ENCODE data around the gene USF1. TPM values are rescaled to one million over a fixed set of nuclear protein-coding genes. Genes with fewer than 3 reads are reported as not detected.
"Not testable (repeated sequence)": the region's sequence is repeated elsewhere in the genome, so short reads cannot be mapped to it uniquely, and the experiment has no call there.

The USF1 gene
- total RNA-seq, 1 donor from 2014 or later, result 57.2 TPM

DNA sequence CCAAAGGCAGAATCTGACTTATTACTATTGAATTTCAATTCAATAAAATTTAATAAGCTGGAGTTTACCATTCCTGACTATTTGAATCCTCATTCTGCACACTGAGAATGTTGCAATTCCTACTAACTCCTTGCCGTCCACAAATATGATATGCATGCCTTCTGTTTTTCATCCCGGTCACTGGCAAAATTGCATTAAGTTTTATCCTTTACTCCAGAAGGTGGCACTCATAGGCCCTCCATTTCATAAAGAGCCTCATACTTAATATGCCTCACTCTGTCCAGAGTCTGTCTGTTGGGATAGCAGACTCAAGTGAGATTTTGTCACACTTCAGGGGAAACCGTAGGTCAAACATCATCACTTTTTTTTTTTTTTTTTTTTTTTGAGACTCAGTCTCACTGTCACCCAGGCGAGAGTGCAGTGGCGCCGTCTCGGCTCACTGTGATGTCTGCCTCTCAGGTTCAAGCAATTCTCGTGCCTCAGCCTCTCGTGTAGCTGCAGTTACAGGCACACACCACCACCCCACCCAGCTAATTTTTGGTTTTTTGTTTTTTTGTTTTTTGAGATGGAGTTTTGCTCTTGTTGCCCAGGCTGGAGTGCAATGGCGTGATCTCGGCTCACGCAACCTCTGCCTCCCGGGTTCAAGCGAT, 52.1 kb downstream of the USF1 start:
- no peak overlapping the region for H3K27ac Mint-ChIP-seq (ENCODE audit: unreplicated experiment)
- TF ChIP-seq, protein P1, sequence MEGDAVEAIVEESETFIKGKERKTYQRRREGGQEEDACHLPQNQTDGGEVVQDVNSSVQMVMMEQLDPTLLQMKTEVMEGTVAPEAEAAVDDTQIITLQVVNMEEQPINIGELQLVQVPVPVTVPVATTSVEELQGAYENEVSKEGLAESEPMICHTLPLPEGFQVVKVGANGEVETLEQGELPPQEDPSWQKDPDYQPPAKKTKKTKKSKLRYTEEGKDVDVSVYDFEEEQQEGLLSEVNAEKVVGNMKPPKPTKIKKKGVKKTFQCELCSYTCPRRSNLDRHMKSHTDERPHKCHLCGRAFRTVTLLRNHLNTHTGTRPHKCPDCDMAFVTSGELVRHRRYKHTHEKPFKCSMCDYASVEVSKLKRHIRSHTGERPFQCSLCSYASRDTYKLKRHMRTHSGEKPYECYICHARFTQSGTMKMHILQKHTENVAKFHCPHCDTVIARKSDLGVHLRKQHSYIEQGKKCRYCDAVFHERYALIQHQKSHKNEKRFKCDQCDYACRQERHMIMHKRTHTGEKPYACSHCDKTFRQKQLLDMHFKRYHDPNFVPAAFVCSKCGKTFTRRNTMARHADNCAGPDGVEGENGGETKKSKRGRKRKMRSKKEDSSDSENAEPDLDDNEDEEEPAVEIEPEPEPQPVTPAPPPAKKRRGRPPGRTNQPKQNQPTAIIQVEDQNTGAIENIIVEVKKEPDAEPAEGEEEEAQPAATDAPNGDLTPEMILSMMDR (IDR thresholded peaks at IDR 0.05), result peak; percentile 59
- no peak overlapping the region for H3K4me3 Mint-ChIP-seq (ENCODE audit: unreplicated experiment)
- peaks cover 2% of the 10 kb centered on the region for H3K4me1 Mint-ChIP-seq (ENCODE audit: unreplicated experiment)
- H3K36me3 Mint-ChIP-seq (ENCODE audit: unreplicated experiment), result no peaks in the 10 kb centered on the region
- DNase-seq (ENCODE audit: extremely low spot score, unreplicated experiment), result no peak
- H3K9me3 Mint-ChIP-seq (ENCODE audit: unreplicated experiment), result no peaks in the 10 kb centered on the region
- peaks cover 6% of the 10 kb centered on the region for H3K27me3 Mint-ChIP-seq (ENCODE audit: unreplicated experiment)

DNA sequence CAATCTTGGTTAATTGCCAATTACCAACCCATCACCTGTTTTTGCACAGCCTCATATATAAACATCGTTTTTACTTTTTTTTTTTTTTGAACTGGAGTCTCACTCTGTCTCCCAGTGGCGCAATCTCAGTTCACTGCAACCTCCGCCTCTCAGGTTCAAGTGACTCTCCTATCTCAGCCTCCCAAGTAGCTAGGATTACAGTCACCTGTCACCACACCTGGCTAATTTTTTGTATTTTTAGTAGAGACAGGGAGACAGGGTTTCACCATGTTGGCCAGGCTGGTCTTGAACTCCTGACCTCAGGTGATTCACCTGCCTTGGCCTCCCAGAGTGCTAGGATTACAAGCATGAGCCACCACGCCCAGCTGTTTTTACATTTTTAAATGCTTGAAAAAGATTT, 53.7 kb downstream of the USF1 start:
- not testable (repeated sequence) for H3K9me3 Mint-ChIP-seq (ENCODE audit: unreplicated experiment); H3K27ac Mint-ChIP-seq (ENCODE audit: unreplicated experiment); DNase-seq (ENCODE audit: extremely low spot score, unreplicated experiment); H3K27me3 Mint-ChIP-seq (ENCODE audit: unreplicated experiment); H3K36me3 Mint-ChIP-seq (ENCODE audit: unreplicated experiment); H3K4me1 Mint-ChIP-seq (ENCODE audit: unreplicated experiment); H3K4me3 Mint-ChIP-seq (ENCODE audit: unreplicated experiment)

Other genes with a start within 250 kb of the USF1 start
- gene LY9, start 249.8 kb downstream of the USF1 start, total RNA-seq, result not detected in 2 replicates
- not detected in 2 replicates for gene CD244, start 183.1 kb downstream of the USF1 start, total RNA-seq
- not detected in 2 replicates for gene ITLN1, start 160.8 kb downstream of the USF1 start, total RNA-seq
- gene ITLN2, start 91.2 kb downstream of the USF1 start, total RNA-seq, result not detected in 2 replicates
- 1.4 and 1.5 TPM in 2 replicates for gene F11R, start 24.8 kb downstream of the USF1 start, total RNA-seq
- 0.73 TPM in 1 of 2 replicates, not detected in the other for gene TSTD1, start 7.0 kb downstream of the USF1 start, total RNA-seq
- gene ARHGAP30, start 23.9 kb upstream of the USF1 start, total RNA-seq, result not detected in 2 replicates
- not detected in 2 replicates for gene NECTIN4, start 43.6 kb upstream of the USF1 start, total RNA-seq
- gene KLHDC9, start 52.4 kb upstream of the USF1 start, total RNA-seq, result 3.6 and 3.7 TPM in 2 replicates
- 48.9 and 49.2 TPM in 2 replicates for gene PFDN2, start 72.1 kb upstream of the USF1 start, total RNA-seq
- 31.2 and 33.2 TPM in 2 replicates for gene NIT1, start 72.1 kb upstream of the USF1 start, total RNA-seq
- 40.8 and 43.1 TPM in 2 replicates for gene DEDD, start 86.7 kb upstream of the USF1 start, total RNA-seq
- gene UFC1, start 108.0 kb upstream of the USF1 start, total RNA-seq, result 98.2 and 100 TPM in 2 replicates
- 25.5 and 27.5 TPM in 2 replicates for gene USP21, start 113.5 kb upstream of the USF1 start, total RNA-seq
- gene PPOX, start 120.4 kb upstream of the USF1 start, total RNA-seq, result 37.1 and 37.9 TPM in 2 replicates
- gene B4GALT3, start 131.5 kb upstream of the USF1 start, total RNA-seq, result 21.7 and 24.3 TPM in 2 replicates
- 1.2 TPM in 2 replicates for gene ADAMTS4, start 153.1 kb upstream of the USF1 start, total RNA-seq
- 82.0 and 82.5 TPM in 2 replicates for gene NDUFS2, start 156.4 kb upstream of the USF1 start, total RNA-seq
- not detected in 2 replicates for gene FCER1G, start 169.3 kb upstream of the USF1 start, total RNA-seq
- not detected in 2 replicates for gene APOA2, start 177.7 kb upstream of the USF1 start, total RNA-seq
- 8.6 and 10.3 TPM in 2 replicates for gene TOMM40L, start 180.1 kb upstream of the USF1 start, total RNA-seq
- not detected in 2 replicates for gene NR1I3, start 192.2 kb upstream of the USF1 start, total RNA-seq
- not detected in 2 replicates for gene PCP4L1, start 212.8 kb upstream of the USF1 start, total RNA-seq

Measured in osteocyte (in vitro differentiated cells).